ENCODE data around the gene PFDN4.

The PFDN4 gene

GRCh38 chr20:54207743-54208547, at the start of gene PFDN4:
Gene PFDN4 (plus strand): TSS chr20:54208087. CDS start chr20:54208101, 14 bp downstream.
- DNase-seq (ENCODE audit: low read depth): peak; percentile 50

- no peak for DNase-seq (ENCODE audit: low read depth)
These were observed 49.7 kb upstream of the PFDN4 start for GRCh38 chr20:54158226-54158625.

GRCh38 chr20:54158856-54159418, 49.0 kb upstream of the PFDN4 start:
- no peak for DNase-seq (ENCODE audit: low read depth)

- no peak for DNase-seq (ENCODE audit: low read depth)
These were observed 47.6 kb upstream of the PFDN4 start for GRCh38 chr20:54160065-54161007.

GRCh38 chr20:54161008-54161820, 46.7 kb upstream of the PFDN4 start:
- no peak for DNase-seq (ENCODE audit: low read depth)

- no peak for DNase-seq (ENCODE audit: low read depth)
These were observed 46.1 kb upstream of the PFDN4 start for GRCh38 chr20:54161821-54162149.

GRCh38 chr20:54162378-54163009, 45.4 kb upstream of the PFDN4 start:
- no peak for DNase-seq (ENCODE audit: low read depth)

- no peak for DNase-seq (ENCODE audit: low read depth)
These were observed 44.5 kb upstream of the PFDN4 start for GRCh38 chr20:54163402-54163801.

GRCh38 chr20:54165014-54165413, 42.9 kb upstream of the PFDN4 start:
- DNase-seq (ENCODE audit: low read depth): no peak

GRCh38 chr20:54165803-54166202, 42.1 kb upstream of the PFDN4 start:
- DNase-seq (ENCODE audit: low read depth): no peak

GRCh38 chr20:54166987-54167662, 40.8 kb upstream of the PFDN4 start:
- DNase-seq (ENCODE audit: low read depth): no peak

GRCh38 chr20:54167909-54168872, 39.7 kb upstream of the PFDN4 start:
- DNase-seq (ENCODE audit: low read depth): no peak

- no peak for DNase-seq (ENCODE audit: low read depth)
These were observed 38.7 kb upstream of the PFDN4 start for GRCh38 chr20:54168961-54169862.

GRCh38 chr20:54170026-54170471, 37.8 kb upstream of the PFDN4 start:
- DNase-seq (ENCODE audit: low read depth): no peak

GRCh38 chr20:54170963-54171362, 36.9 kb upstream of the PFDN4 start:
- DNase-seq (ENCODE audit: low read depth): no peak

GRCh38 chr20:54172532-54172855, 35.4 kb upstream of the PFDN4 start:
- DNase-seq (ENCODE audit: low read depth): no peak

GRCh38 chr20:54172856-54173652, 34.8 kb upstream of the PFDN4 start:
- DNase-seq (ENCODE audit: low read depth): no peak
